Measurements from ENCODE around the gene AKAP8. TPM values are rescaled to one million over a fixed set of nuclear protein-coding genes. Genes with fewer than 3 reads are reported as not detected.

The AKAP8 gene
- total RNA-seq, 4 donors from 2014 or later, result 26.4 to 58.5 (median 55.9) TPM

GRCh38 chr19:15425321-15425950, 45.8 kb upstream of the AKAP8 start:
- Histone ChIP-seq H3K4me1 (peaks cover 0 to 20% (median 4%) of the 10 kb centered on the region in 4 donors), H3K27me3 (no peaks in the 10 kb centered on the region), H3K9me3 (peaks cover 0 to 6% (median 0%) of the 10 kb centered on the region in 4 donors), H3K36me3 (peaks cover 4 to 90% (median 34%) of the 10 kb centered on the region in 3 donors), H3K4me3 (no peak overlapping the region), H3K27ac (no peak overlapping the region)
- TF ChIP-seq EP300 (IDR thresholded peaks at IDR 0.05) (no peak), CTCF (IDR thresholded peaks at IDR 0.05) (no peak), POLR2A (IDR thresholded peaks at IDR 0.05) (no peak)
- 93 to 94% methylated on average over 25 to 36 of the region's 36 CpGs for whole genome bisulfite sequencing, 2 donors
- no peak for DNase-seq (ENCODE audit: low spot score in 2 of 2)

- TF ChIP-seq POLR2A (IDR thresholded peaks at IDR 0.05) (no peak), CTCF (IDR thresholded peaks at IDR 0.05) (no peak), EP300 (IDR thresholded peaks at IDR 0.05) (no peak)
- 89 to 97% methylated on average over 11 to 33 of the region's 38 CpGs for WGBS, 2 donors
- Histone ChIP-seq H3K4me1 (peaks cover 0 to 16% (median 2%) of the 10 kb centered on the region in 4 donors), H3K9me3 (peaks cover 0 to 6% (median 0%) of the 10 kb centered on the region in 4 donors), H3K36me3 (peaks cover 4 to 87% (median 34%) of the 10 kb centered on the region in 3 donors), H3K27ac (no peak overlapping the region), H3K27me3 (no peaks in the 10 kb centered on the region), H3K4me3 (no peak overlapping the region)
- DNase-seq (ENCODE audit: low spot score in 2 of 2), result no peak
These were observed 45.2 kb upstream of the AKAP8 start for GRCh38 chr19:15424692-15425272.

GRCh38 chr19:15424121-15424520, 44.5 kb upstream of the AKAP8 start:
- Histone ChIP-seq H3K27me3 (no peaks in the 10 kb centered on the region), H3K9me3 (peaks cover 0 to 6% (median 0%) of the 10 kb centered on the region in 4 donors), H3K27ac (no peak overlapping the region), H3K4me3 (no peak overlapping the region), H3K4me1 (peaks cover 0 to 15% (median 3%) of the 10 kb centered on the region in 4 donors), H3K36me3 (peaks cover 4 to 80% (median 34%) of the 10 kb centered on the region in 3 donors)
- WGBS, 2 donors, result 89 to 94% methylated on average over 12 to 13 of the region's 13 CpGs
- TF ChIP-seq CTCF (IDR thresholded peaks at IDR 0.05), result no peak
- TF ChIP-seq POLR2A (IDR thresholded peaks at IDR 0.05), result no peak
- TF ChIP-seq EP300 (IDR thresholded peaks at IDR 0.05), result no peak
- no peak for DNase-seq (ENCODE audit: low spot score in 2 of 2)

GRCh38 chr19:15423130-15423529, 43.5 kb upstream of the AKAP8 start:
- TF ChIP-seq EP300 (IDR thresholded peaks at IDR 0.05) (no peak), POLR2A (IDR thresholded peaks at IDR 0.05) (no peak), CTCF (IDR thresholded peaks at IDR 0.05) (no peak)
- 98 to 100% methylated on average over 6 of the region's 6 CpGs for WGBS, 2 donors
- peaks cover 4 to 70% (median 33%) of the 10 kb centered on the region in 3 donors for H3K36me3 ChIP-seq
- no peak overlapping the region for H3K27ac ChIP-seq
- no peak overlapping the region for H3K4me3 ChIP-seq
- DNase-seq (ENCODE audit: low spot score in 2 of 2), result no peak
- peaks cover 0 to 6% (median 0%) of the 10 kb centered on the region in 4 donors for H3K9me3 ChIP-seq
- H3K27me3 ChIP-seq, result no peaks in the 10 kb centered on the region
- peaks cover 0 to 9% (median 3%) of the 10 kb centered on the region in 4 donors for H3K4me1 ChIP-seq

Data from tibial nerve (tissue), 4 donors.